Effector memory CD4-positive, alpha-beta T cell (primary cell): ENCODE results near the gene ACTL6B.

Experiments used
- DNase-seq, 3 donors: peaks; one replicate each; pipeline ENCODE4 v3.0.0-alpha.2; 2020
- H3K27ac ChIP-seq: 2 replicates; pipeline ENCODE4 v1.7.0; 2013; ENCODE audit warnings: mild to moderate bottlenecking, low read length, moderate library complexity; ENCODE audit not compliant: insufficient read depth, poor library complexity, severe bottlenecking
- H3K27me3 ChIP-seq: replicated peaks from 2 replicates; pipeline ENCODE4 v1.7.0; 2013; ENCODE audit warnings: mild to moderate bottlenecking, low read length; ENCODE audit not compliant: insufficient read depth, control insufficient read depth, poor library complexity, severe bottlenecking
- H3K36me3 ChIP-seq: 2 replicates; pipeline ENCODE4 v1.7.0; 2013; ENCODE audit warnings: mild to moderate bottlenecking, low read length, moderate library complexity; ENCODE audit not compliant: control insufficient read depth, insufficient read depth
- H3K4me1 ChIP-seq: 2 replicates; pipeline ENCODE4 v1.7.0; 2013; ENCODE audit warnings: low read length, mild to moderate bottlenecking; ENCODE audit not compliant: control insufficient read depth, insufficient read depth, poor library complexity, severe bottlenecking
- H3K4me3 ChIP-seq: 2 replicates; pipeline ENCODE4 v1.7.0; 2013; ENCODE audit warnings: low read length, low read depth, mild to moderate bottlenecking; ENCODE audit not compliant: insufficient read depth, poor library complexity, severe bottlenecking
- H3K9me3 ChIP-seq: 2 replicates; pipeline ENCODE4 v1.7.0; 2013; ENCODE audit warnings: mild to moderate bottlenecking, low read length, moderate library complexity; ENCODE audit not compliant: control insufficient read depth

The ACTL6B gene

DNA sequence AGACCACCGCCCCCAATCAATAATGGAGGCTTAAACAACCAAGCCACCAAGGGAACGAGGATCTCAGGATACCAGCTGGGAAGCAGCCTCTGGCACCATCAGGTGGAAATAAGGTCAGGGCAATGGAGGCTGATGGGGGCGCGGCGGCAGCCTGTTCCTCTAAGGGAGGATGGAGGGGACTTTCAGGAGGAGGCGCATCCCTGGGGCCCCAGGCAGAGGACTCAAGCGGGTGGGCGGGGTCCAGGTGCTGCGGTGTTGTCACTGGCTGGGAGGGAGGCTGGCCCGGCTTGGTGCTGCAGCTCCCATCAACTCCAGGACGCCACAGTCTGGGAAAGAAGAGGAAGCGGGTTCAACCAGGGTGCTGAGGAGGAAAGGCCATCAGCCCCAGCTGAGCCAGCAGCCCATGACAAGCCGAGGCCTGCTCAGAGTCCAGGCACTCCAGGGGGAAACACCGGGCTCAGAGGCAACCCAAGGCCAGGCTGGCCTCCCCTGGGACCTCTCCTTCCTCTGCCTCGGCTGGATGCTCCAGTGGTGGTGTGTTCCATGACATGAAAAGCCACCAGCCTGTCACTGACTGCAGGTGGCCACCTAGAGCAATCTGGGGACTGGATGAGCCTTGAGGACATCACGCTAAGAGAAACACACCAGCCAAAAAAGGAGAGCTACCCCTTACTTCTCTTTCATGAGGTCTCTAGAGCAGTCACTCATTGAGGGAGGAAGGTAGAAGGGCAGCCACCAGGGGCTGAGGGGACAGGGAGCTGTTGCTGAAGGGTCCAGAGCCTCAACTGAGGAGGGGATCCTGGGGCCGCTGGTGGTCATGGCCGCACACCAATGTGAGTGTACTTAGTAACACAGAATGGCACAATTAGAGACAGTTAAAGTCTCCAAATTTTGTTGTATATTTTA lies 33.2 kb upstream of the ACTL6B start:
- H3K9me3 ChIP-seq: no peaks in the 10 kb centered on the region
- no peak for DNase-seq
- H3K27ac ChIP-seq: no peak overlapping the region

DNA sequence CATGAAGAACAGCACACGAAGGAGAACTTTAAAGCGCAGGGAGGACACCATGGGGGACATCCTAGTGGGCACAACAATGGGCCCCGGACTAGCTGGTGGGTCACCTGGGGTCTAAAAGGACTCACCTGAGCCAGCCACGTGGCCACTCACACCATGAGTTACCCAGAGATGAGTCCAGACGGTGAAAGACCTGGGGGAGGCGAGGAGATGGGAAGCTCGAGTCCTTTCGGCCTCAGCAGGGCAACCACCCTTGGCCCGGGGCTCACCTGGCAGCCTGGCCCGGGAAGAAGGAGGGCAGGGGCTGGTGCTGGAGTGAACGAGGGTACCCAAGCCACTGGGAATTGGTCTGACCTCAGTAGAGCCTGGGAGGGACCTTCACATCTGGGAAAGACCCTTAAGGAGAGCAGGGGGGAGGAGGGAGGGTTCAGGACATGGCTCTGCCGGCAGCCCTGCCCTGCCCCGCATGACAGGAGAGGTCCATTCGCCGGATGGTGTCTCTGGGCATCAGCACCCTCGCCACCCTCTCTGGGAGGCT lies 32.1 kb upstream of the ACTL6B start:
- DNase-seq: no peak
- Histone ChIP-seq H3K4me1 (peaks cover 23% of the 10 kb centered on the region), H3K4me3 (no peak overlapping the region), H3K9me3 (no peaks in the 10 kb centered on the region), H3K36me3 (peaks cover 54% of the 10 kb centered on the region), H3K27ac (peak overlapping the region; percentile 16), H3K27me3 (no peaks in the 10 kb centered on the region)

More for the DNA sequence above, 33.2 kb upstream of the ACTL6B start:
- H3K4me1 ChIP-seq: peaks cover 23% of the 10 kb centered on the region
- H3K4me3 ChIP-seq: no peak overlapping the region
- H3K36me3 ChIP-seq: peaks cover 44% of the 10 kb centered on the region
- H3K27me3 ChIP-seq: no peaks in the 10 kb centered on the region

DNA sequence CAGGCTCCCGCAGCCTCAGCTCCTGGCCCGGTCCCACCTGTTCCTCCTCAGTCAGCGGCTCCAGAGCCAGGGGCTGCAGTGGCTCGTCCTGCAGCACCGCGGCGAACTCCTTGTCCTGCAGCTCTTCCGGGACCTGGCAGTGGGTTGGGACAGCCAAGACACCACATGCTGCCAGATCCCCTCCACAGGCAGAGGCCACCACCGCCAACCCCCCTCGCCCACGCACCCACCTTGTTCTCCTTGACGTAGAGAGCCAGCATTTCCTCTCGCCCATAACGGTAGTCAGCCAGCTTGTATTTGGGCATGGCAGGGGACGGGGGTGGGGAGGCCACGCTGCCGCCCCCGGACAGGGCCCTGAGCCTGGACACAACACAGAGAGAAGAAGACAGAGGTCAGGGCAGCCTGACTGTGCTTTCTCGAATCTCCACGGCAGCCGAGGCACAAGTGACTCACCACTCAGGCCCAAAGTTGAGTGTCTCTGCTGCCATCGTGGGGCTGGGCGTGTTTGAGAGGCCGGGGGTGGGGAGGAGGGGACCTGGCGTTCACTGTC lies 31.6 kb upstream of the ACTL6B start:
- DNase-seq: no peak
- Histone ChIP-seq H3K36me3 (peaks cover 60% of the 10 kb centered on the region), H3K27ac (no peak overlapping the region), H3K27me3 (no peaks in the 10 kb centered on the region), H3K4me1 (peaks cover 19% of the 10 kb centered on the region), H3K9me3 (no peaks in the 10 kb centered on the region), H3K4me3 (no peak overlapping the region)

DNA sequence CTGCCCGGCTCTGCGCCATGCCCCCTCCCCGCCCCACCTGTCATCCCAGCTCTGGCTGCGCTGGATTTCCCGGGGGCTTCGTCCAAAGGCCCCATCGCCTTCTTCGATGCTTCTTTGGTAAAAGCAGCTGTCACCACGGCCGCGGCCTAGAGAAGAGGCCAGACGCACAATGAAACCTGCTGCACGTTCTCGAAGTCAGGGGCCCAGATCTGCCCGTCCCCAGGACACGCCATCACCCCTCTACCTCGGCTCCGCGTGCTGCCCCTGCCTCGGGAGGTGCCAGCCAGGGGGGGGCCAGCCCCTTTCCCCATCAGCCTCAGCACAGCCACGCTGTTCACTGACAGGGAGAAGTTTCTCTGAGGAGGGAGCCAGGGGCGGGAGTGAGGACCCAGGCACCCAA lies 31.0 kb upstream of the ACTL6B start:
- no peaks in the 10 kb centered on the region for H3K9me3 ChIP-seq
- peaks cover 13% of the 10 kb centered on the region for H3K4me1 ChIP-seq
- H3K27ac ChIP-seq: no peak overlapping the region
- H3K27me3 ChIP-seq: no peaks in the 10 kb centered on the region
- DNase-seq: no peak
- no peak overlapping the region for H3K4me3 ChIP-seq
- H3K36me3 ChIP-seq: peaks cover 64% of the 10 kb centered on the region

DNA sequence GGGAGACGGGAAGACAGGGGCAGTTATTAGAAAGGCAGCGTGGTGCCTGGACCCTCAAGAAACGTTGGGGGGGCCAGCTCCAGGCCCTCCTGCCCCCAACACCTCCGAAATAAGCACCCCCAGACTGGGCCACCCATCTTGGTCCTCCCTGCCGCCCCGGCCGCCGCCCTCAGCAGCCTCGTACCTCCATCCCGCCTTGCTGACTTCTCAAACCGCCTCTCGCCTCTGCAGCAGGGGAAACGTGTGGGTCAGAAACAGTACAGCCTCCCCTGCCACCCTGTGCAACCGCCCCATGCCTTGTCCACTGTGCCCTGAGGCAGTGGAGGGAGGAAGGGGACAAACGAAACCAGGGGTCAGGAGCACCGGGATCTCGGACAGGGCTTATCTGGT lies 30.6 kb upstream of the ACTL6B start:
- H3K36me3 ChIP-seq: peaks cover 68% of the 10 kb centered on the region
- no peak overlapping the region for H3K4me3 ChIP-seq
- H3K9me3 ChIP-seq: no peaks in the 10 kb centered on the region
- no peaks in the 10 kb centered on the region for H3K27me3 ChIP-seq
- DNase-seq: no peak
- peaks cover 9% of the 10 kb centered on the region for H3K4me1 ChIP-seq
- H3K27ac ChIP-seq: no peak overlapping the region

DNA sequence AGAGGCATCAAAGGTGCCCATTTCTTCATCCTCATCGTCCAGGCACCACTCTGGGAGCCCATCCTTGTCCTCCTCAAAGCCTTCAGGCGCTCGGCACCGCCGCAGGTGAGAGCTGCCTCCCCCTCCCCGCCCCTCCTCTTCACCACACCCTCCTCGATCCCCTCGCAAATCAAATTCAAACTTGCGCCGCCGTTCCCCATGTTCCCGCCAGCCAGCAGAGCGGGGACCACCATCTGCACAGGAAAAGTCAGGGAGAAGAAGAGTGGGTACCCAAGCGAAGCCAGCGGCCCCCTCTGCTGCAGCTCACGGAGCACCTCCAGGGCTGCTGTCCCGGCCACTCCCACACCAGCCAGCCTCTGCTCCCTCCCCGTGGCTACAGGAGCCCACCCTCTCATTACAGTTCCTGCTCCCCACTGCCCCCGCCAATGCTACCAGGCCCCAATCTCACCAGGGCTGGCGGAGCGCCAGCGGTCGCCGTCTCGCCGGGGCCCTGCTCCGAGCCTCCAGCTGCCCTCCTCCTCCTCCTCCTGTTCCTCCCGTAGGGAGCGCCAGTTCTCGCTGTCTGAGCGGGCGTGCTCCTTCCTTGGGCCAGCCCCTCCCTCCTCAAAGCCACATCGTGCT lies 30.1 kb upstream of the ACTL6B start:
- Histone ChIP-seq H3K27ac (no peak overlapping the region), H3K4me3 (no peak overlapping the region), H3K36me3 (peaks cover 71% of the 10 kb centered on the region), H3K9me3 (no peaks in the 10 kb centered on the region), H3K4me1 (peaks cover 9% of the 10 kb centered on the region), H3K27me3 (no peaks in the 10 kb centered on the region)
- DNase-seq: no peak

DNA sequence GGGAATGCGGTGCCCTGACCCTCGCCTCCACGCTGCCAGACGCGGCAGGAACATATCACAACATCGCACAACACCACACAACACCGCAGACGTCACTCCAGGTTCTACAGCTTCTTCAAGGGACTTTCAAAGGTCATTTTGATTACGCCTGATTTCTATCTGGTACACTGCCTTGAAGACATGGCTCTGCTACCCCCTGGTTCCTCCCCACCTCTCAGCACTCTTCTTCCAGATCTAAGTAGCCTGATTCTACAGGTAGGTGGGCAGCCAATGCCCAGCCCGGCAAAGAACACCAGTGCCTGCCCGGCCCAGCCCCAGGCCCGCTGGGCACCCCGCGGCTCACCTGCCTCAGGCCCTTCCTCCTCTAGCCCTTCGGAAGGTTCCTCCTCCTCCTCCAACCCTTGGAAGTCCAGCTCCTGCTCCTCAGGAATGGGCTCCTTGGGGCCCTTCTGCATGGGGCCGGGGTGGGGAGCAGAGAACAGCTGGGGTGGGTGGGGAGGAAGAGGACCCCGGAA lies 29.4 kb upstream of the ACTL6B start:
- Histone ChIP-seq H3K36me3 (peaks cover 71% of the 10 kb centered on the region), H3K4me1 (peaks cover 11% of the 10 kb centered on the region), H3K9me3 (no peaks in the 10 kb centered on the region), H3K4me3 (no peak overlapping the region), H3K27ac (no peak overlapping the region), H3K27me3 (no peaks in the 10 kb centered on the region)
- DNase-seq: no peak

DNA sequence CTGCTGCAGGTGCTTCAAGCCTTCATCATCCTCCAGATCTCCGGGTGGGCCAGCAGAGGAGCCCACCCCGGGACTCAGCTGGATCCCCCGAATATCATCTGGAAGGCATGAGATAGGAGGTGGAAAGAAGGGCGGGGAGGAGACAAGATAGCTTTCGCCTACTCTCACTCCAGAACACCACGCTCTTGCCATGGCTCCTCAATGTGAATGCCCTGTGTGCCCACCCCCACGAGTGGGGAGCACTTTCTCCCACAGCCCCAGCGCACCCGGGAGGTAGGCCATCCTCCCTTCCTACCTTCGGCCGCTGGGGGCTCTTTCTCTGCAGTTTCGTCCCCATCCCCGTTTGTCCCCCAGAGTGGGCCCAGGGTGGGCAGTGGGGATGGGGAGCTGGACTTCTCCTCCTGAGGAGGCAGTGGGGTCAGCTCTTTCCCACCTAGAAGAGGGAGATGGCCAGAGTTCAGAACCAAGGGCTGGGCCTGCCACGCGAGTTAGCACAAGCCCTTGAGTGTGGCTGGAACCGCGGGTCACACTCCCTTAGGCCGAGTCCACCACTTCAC lies 28.9 kb upstream of the ACTL6B start:
- DNase-seq: no peak
- H3K9me3 ChIP-seq: no peaks in the 10 kb centered on the region
- H3K36me3 ChIP-seq: peaks cover 71% of the 10 kb centered on the region
- H3K4me1 ChIP-seq: peaks cover 17% of the 10 kb centered on the region
- H3K4me3 ChIP-seq: no peak overlapping the region
- H3K27me3 ChIP-seq: no peaks in the 10 kb centered on the region
- no peak overlapping the region for H3K27ac ChIP-seq

DNA sequence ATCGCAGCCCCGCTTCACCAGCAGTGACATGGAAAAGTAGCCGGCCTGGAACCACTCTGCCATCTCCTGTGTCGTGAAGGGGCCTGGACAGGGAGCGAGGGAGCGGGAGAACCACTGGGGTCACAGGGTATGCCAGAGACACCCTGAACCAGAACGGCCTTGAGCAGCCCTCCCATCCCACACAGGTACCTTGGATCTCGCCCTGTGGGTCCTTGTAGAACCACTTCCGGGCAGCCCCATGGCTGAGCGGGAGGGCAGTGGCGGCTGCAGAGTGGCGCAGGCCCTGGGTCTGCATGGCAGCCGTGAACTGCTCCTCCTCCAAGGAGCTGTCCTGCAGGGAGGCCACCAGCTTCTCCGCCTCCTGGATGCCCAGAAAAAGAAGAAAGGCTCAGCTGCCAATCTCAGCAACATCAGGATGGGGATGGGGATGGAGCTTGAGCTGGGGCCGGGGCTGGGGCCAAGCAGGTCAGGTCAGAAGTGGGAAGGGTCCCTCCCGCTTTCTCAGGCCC lies 28.3 kb upstream of the ACTL6B start:
- no peaks in the 10 kb centered on the region for H3K9me3 ChIP-seq
- no peaks in the 10 kb centered on the region for H3K27me3 ChIP-seq
- H3K36me3 ChIP-seq: peaks cover 73% of the 10 kb centered on the region
- no peak overlapping the region for H3K4me3 ChIP-seq
- H3K4me1 ChIP-seq: peaks cover 20% of the 10 kb centered on the region
- no peak for DNase-seq
- no peak overlapping the region for H3K27ac ChIP-seq
